Measurements from ENCODE around the gene PRR32.
"Not testable (repeated sequence)": the region's sequence is repeated elsewhere in the genome, so short reads cannot be mapped to it uniquely, and the experiment has no call there.

Gene PRR32, protein sequence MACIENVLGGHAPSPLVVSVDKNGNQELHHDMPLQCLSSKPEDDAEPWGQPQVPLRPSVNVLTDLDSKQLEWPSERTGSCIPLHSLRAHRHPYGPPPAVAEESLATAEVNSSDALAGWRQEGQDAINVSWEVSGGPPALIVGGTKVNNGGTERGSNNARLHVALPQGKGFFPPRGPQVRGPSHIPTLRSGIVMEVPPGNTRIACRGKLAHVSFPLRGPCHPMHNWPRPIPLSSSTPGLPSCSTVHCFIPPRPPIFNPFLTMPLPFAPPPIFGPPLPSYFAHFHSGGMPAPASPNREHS

DNA sequence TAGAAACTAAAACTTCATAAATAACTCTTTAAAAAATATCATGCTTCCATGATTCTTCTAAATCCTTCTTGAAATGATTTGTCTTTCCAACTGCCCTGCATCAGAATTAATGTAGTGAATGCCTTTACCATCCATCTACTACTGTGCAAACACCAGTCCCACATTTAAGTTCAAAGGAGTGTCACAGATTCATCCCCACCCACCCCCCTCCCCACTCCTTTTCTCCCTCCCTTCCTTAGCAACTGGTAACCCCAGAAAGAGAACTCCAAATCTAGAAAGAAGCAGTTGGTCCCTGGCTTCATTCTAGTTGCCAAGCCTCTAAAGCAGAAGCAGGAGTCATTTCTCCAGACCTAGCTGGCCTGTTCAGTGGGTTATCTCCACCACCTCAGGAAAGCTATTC is at the start of gene PRR32:
PRR32 (plus strand) TSS at position 301 of the 400 bp plus-strand sequence. CDS start 115 bp downstream, outside the sequence.
- H3K4me3 ChIP-seq (ENCODE audit: low read depth, low read length) = no peak within 1 kb of the TSS
- DNase-seq (ENCODE audit: low read depth) = no peak
- TF ChIP-seq CTCF (IDR thresholded peaks at IDR 0.05; ENCODE audit: low read depth, low read length, missing control alignments) = no peak

- DNase-seq (ENCODE audit: low read depth) = no peak
- H3K4me3 ChIP-seq (ENCODE audit: low read depth, low read length) = no peak overlapping the region
- TF ChIP-seq CTCF (IDR thresholded peaks at IDR 0.05; ENCODE audit: low read depth, low read length, missing control alignments) = no peak
Observed at GRCh38 chrX:126770179-126770578, 49.4 kb upstream of the PRR32 start.

DNA sequence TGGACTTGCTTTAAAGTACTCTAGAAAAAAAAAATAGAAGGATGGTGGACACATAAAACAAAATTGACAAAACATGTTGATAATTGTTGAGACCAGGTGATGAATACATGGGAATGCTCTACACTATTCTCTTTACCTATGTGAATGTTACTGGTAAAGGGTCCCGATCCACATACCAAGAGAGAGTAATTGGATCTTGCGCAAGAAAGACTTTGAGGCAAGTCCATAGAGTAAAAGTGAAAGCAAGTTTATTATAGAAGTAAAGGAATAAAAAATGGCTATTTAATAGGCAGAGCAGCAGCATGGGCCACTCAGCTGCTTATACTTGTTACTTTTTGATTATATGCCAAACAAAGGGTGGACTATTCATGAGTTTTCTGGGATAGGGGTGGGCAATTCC is 34.0 kb upstream of the PRR32 start:
- no peak overlapping the region for H3K4me3 ChIP-seq (ENCODE audit: low read depth, low read length)
- DNase-seq (ENCODE audit: low read depth) = no peak

DNA sequence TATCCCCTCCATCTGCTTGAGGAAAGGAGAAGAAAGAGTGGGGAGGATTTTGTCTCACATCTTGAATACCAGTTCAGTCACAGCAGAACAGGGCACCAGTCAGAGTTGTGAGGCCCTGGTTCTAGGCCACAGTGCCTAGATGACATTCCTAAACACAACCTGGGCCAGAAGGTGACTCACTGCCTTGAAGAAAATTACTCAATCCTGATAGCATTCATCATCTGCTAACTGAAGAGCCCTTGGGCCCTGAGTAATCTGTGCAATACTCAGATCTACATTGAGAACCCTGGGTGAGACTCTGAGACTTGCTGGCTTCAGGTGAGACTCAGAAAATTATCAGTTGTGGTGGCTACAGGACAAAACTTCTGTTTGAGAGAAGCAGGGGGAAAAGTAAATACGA is 20.5 kb upstream of the PRR32 start:
- DNase-seq (ENCODE audit: low read depth) = no peak
- no peak for TF ChIP-seq CTCF (IDR thresholded peaks at IDR 0.05; ENCODE audit: low read depth, low read length, missing control alignments)
- no peak overlapping the region for H3K4me3 ChIP-seq (ENCODE audit: low read depth, low read length)

More for the DNA sequence above, 34.0 kb upstream of the PRR32 start:
- TF ChIP-seq CTCF (IDR thresholded peaks at IDR 0.05; ENCODE audit: low read depth, low read length, missing control alignments) = no peak

GRCh38 chrX:126806784-126807183 is 12.7 kb upstream of the PRR32 start:
- H3K4me3 ChIP-seq (ENCODE audit: low read depth, low read length); DNase-seq (ENCODE audit: low read depth): not testable (repeated sequence)

GRCh38 chrX:126815806-126816205 is 3.7 kb upstream of the PRR32 start:
- TF ChIP-seq CTCF (IDR thresholded peaks at IDR 0.05; ENCODE audit: low read depth, low read length, missing control alignments) = no peak
- no peak for DNase-seq (ENCODE audit: low read depth)
- H3K4me3 ChIP-seq (ENCODE audit: low read depth, low read length) = no peak overlapping the region

- no peak overlapping the region for H3K4me3 ChIP-seq (ENCODE audit: low read depth, low read length)
- no peak for TF ChIP-seq CTCF (IDR thresholded peaks at IDR 0.05; ENCODE audit: low read depth, low read length, missing control alignments)
Observed at GRCh38 chrX:126820700-126821420, 1.3 kb downstream of the PRR32 start.

More at GRCh38 chrX:126820700-126821420, 1.3 kb downstream of the PRR32 start:
- DNase-seq (ENCODE audit: low read depth) = no peak
